SK-N-SH (cell line): ENCODE data around the gene FBXW11.

ENCODE experiments used
- EP300 ChIP-seq, 2 experiments: IDR thresholded peaks; 2 replicates each; pipeline versions ENCODE4 v1.4.0 to v1.6.1; 2012; ENCODE audit warnings: borderline replicate concordance in 1 of 2, low read depth in 1 of 2, low read length in 1 of 2
- EZH2phosphoT487 ChIP-seq: fragments of 200-600 bp; sonication (generic); IDR thresholded peaks from 2 replicates; pipeline ENCODE4 v1.6.1; 2017; ENCODE audit warnings: low read depth, mixed run types, mild to moderate bottlenecking, antibody characterized with exemption, moderate library complexity, borderline replicate concordance
- POLR2AphosphoS5 ChIP-seq: IDR thresholded peaks from 2 replicates; pipeline ENCODE4 v1.6.1; 2012; ENCODE audit warnings: low read depth, low read length
- RAD21 ChIP-seq: IDR thresholded peaks from 2 replicates; pipeline ENCODE4 v1.6.1; 2012; ENCODE audit warnings: mild to moderate bottlenecking, low read length
- SIN3A ChIP-seq: IDR thresholded peaks from 2 replicates; pipeline ENCODE4 v1.6.1; 2012; ENCODE audit warnings: low read depth, mild to moderate bottlenecking, low read length, moderate library complexity, borderline replicate concordance
- TAF1 ChIP-seq: IDR thresholded peaks from 2 replicates; pipeline ENCODE4 v1.6.1; 2012; ENCODE audit warnings: low read depth, mild to moderate bottlenecking, low read length, moderate library complexity, borderline replicate concordance
- TEAD4 ChIP-seq: IDR thresholded peaks from 2 replicates; pipeline ENCODE4 v1.4.0; 2012; ENCODE audit warnings: mild to moderate bottlenecking, borderline replicate concordance; ENCODE audit not compliant: insufficient read depth
- YY1 ChIP-seq: IDR thresholded peaks from 2 replicates; pipeline ENCODE4 v1.4.0; 2012; ENCODE audit warnings: low read depth, mild to moderate bottlenecking
- TF ChIP-seq, protein P1 (sequence below): IDR thresholded peaks from 2 replicates; pipeline ENCODE4 v1.4.0; 2012; ENCODE audit warnings: low read depth
- TF ChIP-seq, protein P2 (sequence below): fragments of 200-600 bp; sonication (generic); IDR thresholded peaks from 2 replicates; pipeline ENCODE4 v1.6.1; 2017; ENCODE audit warnings: antibody characterized with exemption, mild to moderate bottlenecking, moderate library complexity
- TF ChIP-seq, protein P3 (sequence below): IDR thresholded peaks from 2 replicates; pipeline ENCODE4 v1.6.1; 2012; ENCODE audit warnings: mild to moderate bottlenecking, low read depth, low read length, moderate library complexity

DNA sequence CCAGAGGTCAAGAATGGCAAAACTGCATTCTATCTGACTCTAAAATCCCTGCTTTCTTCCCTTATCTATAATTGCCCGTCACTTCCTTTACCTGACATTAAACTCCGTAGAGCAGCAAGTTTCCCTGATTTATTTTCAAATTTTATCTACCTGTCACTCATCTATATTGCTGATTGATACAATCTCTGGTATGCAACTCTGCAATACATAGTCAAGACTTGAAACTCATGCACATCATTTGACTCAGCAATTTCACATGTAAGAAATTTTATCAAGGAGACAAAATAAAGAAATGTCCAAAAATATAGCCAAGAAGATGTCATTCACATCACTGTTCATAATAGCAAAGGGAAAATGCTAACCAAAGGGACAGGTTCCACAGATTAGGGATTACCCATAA lies 39.5 kb downstream of the FBXW11 start:
- TF ChIP-seq EP300 (IDR thresholded peaks at IDR 0.05; ENCODE audit: borderline replicate concordance in 1 of 2, low read depth in 1 of 2, low read length in 1 of 2) (no peak), SIN3A (no peak), TAF1 (no peak), EZH2phosphoT487 (no peak), TEAD4 (no peak), YY1 (no peak), RAD21 (no peak), POLR2AphosphoS5 (no peak)
- TF ChIP-seq, protein P1, sequence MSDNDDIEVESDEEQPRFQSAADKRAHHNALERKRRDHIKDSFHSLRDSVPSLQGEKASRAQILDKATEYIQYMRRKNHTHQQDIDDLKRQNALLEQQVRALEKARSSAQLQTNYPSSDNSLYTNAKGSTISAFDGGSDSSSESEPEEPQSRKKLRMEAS = no peak
- TF ChIP-seq, protein P2, sequence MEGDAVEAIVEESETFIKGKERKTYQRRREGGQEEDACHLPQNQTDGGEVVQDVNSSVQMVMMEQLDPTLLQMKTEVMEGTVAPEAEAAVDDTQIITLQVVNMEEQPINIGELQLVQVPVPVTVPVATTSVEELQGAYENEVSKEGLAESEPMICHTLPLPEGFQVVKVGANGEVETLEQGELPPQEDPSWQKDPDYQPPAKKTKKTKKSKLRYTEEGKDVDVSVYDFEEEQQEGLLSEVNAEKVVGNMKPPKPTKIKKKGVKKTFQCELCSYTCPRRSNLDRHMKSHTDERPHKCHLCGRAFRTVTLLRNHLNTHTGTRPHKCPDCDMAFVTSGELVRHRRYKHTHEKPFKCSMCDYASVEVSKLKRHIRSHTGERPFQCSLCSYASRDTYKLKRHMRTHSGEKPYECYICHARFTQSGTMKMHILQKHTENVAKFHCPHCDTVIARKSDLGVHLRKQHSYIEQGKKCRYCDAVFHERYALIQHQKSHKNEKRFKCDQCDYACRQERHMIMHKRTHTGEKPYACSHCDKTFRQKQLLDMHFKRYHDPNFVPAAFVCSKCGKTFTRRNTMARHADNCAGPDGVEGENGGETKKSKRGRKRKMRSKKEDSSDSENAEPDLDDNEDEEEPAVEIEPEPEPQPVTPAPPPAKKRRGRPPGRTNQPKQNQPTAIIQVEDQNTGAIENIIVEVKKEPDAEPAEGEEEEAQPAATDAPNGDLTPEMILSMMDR = no peak
- TF ChIP-seq, protein P3, sequence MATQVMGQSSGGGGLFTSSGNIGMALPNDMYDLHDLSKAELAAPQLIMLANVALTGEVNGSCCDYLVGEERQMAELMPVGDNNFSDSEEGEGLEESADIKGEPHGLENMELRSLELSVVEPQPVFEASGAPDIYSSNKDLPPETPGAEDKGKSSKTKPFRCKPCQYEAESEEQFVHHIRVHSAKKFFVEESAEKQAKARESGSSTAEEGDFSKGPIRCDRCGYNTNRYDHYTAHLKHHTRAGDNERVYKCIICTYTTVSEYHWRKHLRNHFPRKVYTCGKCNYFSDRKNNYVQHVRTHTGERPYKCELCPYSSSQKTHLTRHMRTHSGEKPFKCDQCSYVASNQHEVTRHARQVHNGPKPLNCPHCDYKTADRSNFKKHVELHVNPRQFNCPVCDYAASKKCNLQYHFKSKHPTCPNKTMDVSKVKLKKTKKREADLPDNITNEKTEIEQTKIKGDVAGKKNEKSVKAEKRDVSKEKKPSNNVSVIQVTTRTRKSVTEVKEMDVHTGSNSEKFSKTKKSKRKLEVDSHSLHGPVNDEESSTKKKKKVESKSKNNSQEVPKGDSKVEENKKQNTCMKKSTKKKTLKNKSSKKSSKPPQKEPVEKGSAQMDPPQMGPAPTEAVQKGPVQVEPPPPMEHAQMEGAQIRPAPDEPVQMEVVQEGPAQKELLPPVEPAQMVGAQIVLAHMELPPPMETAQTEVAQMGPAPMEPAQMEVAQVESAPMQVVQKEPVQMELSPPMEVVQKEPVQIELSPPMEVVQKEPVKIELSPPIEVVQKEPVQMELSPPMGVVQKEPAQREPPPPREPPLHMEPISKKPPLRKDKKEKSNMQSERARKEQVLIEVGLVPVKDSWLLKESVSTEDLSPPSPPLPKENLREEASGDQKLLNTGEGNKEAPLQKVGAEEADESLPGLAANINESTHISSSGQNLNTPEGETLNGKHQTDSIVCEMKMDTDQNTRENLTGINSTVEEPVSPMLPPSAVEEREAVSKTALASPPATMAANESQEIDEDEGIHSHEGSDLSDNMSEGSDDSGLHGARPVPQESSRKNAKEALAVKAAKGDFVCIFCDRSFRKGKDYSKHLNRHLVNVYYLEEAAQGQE = no peak
